ENCODE results near the gene SLC46A3.

GRCh38 chr13:28650284-28650683 is 68.5 kb downstream of the SLC46A3 start:
- TF ChIP-seq CTCF (IDR thresholded peaks at IDR 0.05), result no peak
- no peak for TF ChIP-seq POLR2A (IDR thresholded peaks at IDR 0.05)
- no peak for TF ChIP-seq EP300 (IDR thresholded peaks at IDR 0.05)
- TF ChIP-seq POLR2AphosphoS5 (IDR thresholded peaks at IDR 0.05), result no peak

All from suprapubic skin (tissue), 4 donors.